Limb (tissue), 2 donors: ENCODE measurements around the gene ZFAND3.
"Not testable (repeated sequence)": the region's sequence is repeated elsewhere in the genome, so short reads cannot be mapped to it uniquely, and the experiment has no call there.

Experiments
- DNase-seq, 2 donors: peaks; one replicate each; pipeline ENCODE4 v3.0.0-alpha.2; 2016; ENCODE audit errors: extremely low spot score in 2 of 2

The ZFAND3 gene

GRCh38 chr6:37865504-37865903 is 46.0 kb downstream of the ZFAND3 start:
- no peak for DNase-seq

- DNase-seq = no peak
Observed at GRCh38 chr6:37866590-37867507, 47.3 kb downstream of the ZFAND3 start.

- DNase-seq = no peak
Observed at GRCh38 chr6:37867756-37868446, 48.4 kb downstream of the ZFAND3 start.

- DNase-seq = no peak
Observed at GRCh38 chr6:37868447-37868825, 48.9 kb downstream of the ZFAND3 start.

GRCh38 chr6:37871616-37872372 is 52.3 kb downstream of the ZFAND3 start:
- no peak for DNase-seq

GRCh38 chr6:37872373-37872745 is 52.8 kb downstream of the ZFAND3 start:
- no peak for DNase-seq

GRCh38 chr6:37874726-37875125 is 55.2 kb downstream of the ZFAND3 start:
- DNase-seq = no peak

- no peak for DNase-seq
Observed at GRCh38 chr6:37875561-37876309, 56.2 kb downstream of the ZFAND3 start.

- DNase-seq = no peak
Observed at GRCh38 chr6:37876843-37877242, 57.3 kb downstream of the ZFAND3 start.

GRCh38 chr6:37877373-37878149 is 58.0 kb downstream of the ZFAND3 start:
- no peak for DNase-seq

GRCh38 chr6:37878150-37878710 is 58.7 kb downstream of the ZFAND3 start:
- DNase-seq = no peak

GRCh38 chr6:37880602-37881001 is 61.1 kb downstream of the ZFAND3 start:
- DNase-seq = not testable (repeated sequence)

GRCh38 chr6:37882292-37882691 is 62.8 kb downstream of the ZFAND3 start:
- DNase-seq = no peak

- DNase-seq = no peak
Observed at GRCh38 chr6:37882724-37883413, 63.3 kb downstream of the ZFAND3 start.

- DNase-seq = no peak
Observed at GRCh38 chr6:37884548-37884947, 65.0 kb downstream of the ZFAND3 start.

GRCh38 chr6:37889051-37889450 is 69.5 kb downstream of the ZFAND3 start:
- no peak for DNase-seq

GRCh38 chr6:37889486-37889885 is 70.0 kb downstream of the ZFAND3 start:
- DNase-seq = no peak

GRCh38 chr6:37891072-37891471 is 71.5 kb downstream of the ZFAND3 start:
- no peak for DNase-seq

GRCh38 chr6:37893257-37893656 is 73.7 kb downstream of the ZFAND3 start:
- DNase-seq = no peak

GRCh38 chr6:37893734-37894133 is 74.2 kb downstream of the ZFAND3 start:
- not testable (repeated sequence) for DNase-seq
